Urinary bladder (tissue), 4 donors: ENCODE results near the gene MAN1A1. TPM values are rescaled to one million over a fixed set of nuclear protein-coding genes. Genes with fewer than 3 reads are reported as not detected.
"Not testable (repeated sequence)": the region's sequence is repeated elsewhere in the genome, so short reads cannot be mapped to it uniquely, and the experiment has no call there.

Source experiments
- DNase-seq: peaks from one replicate; pipeline ENCODE4 v3.0.0-alpha.2; 2015; ENCODE audit errors: extremely low spot score
- H3K27ac ChIP-seq: one replicate; pipeline ENCODE4 v1.5.1; 2013; ENCODE audit warnings: low read depth, mild to moderate bottlenecking, moderate library complexity
- H3K36me3 ChIP-seq: one replicate; pipeline ENCODE4 v1.6.1; 2013; ENCODE audit warnings: mild to moderate bottlenecking, moderate library complexity; ENCODE audit not compliant: insufficient read depth
- H3K4me1 ChIP-seq: one replicate; pipeline ENCODE4 v1.6.1; 2013; ENCODE audit warnings: mild to moderate bottlenecking, moderate library complexity; ENCODE audit not compliant: insufficient read depth
- H3K4me3 ChIP-seq: one replicate; pipeline ENCODE4 v1.5.1; 2013; ENCODE audit warnings: low read depth, low read length
- WGBS: extraction: QIAGEN DNeasy Blood & Tissue Kit; methylation state at CpG from one replicate; pipeline ENCODE4 v1.1.7; 2013; 5-methylcytosine and 5-hydroxymethylcytosine counted together
- polyA plus RNA-seq: library from polyadenylated mRNA; stranded (reverse); fragments of 200-250 nt; gene quantifications from one replicate; pipeline ENCODE4 v1.2.3, GENCODE V29; 2013
- total RNA-seq: library from RNA; depleted of rRNA; stranded (reverse); fragments of >200 nt; gene quantifications from one replicate; pipeline ENCODE4 v1.2.3, GENCODE V29; 2014
- donor health status: healthy with polysubstance abuse.
- donor health status: healthy.

MAN1A1 gene
- total and polyA plus RNA-seq, 2 donors: 98.6 to 245 TPM

DNA sequence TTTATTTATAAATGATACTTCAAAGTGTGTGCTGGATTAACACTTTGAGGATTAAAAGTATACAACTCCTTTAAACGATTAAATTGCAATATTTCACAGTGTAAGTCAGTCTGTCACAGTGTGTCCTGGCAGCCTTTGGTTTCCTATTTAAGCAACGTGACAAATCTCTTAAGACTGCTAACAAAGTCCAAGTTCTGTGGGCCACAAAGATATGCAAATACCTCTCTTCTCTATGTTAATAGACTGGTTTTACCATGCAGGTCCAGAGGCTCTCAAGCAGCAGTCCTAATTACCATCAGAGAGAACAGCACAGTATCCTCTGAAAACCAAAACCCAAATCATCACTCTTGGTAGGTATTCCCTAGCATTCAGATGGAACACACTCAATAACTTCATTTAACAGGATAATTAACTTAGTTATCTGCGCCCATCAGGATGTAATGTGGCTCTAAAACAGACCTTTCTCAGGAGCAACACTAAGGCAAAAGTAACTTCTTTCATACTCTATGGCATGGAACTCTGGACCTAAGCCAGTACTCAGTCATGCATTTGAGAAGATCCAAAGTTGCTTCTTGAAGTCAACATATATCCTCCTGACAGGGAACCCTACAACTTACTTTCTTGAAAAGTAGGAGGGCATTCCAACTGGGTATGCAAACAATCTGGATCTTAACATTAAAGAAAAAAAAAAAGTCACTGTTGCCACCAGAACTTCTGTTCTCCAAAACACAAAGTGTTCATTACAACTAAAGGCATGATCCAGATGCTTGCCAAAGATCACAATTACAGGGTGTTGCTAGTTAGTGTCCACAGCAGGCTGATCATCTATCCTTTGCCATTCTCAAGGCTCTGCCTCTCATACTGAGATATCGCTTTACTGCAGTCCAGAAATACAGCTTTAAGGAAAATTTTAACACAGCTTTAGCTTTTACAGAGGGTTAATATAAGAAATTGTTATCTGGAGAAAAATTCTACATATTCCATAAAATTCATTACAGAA, 53.2 kb downstream of the MAN1A1 start:
- H3K4me1 ChIP-seq: no peaks in the 10 kb centered on the region
- no peak overlapping the region for H3K27ac ChIP-seq
- 63% methylated on average over 4 of the region's 4 CpGs for WGBS
- peaks cover 3% of the 10 kb centered on the region for H3K36me3 ChIP-seq
- H3K4me3 ChIP-seq: no peak overlapping the region
- DNase-seq: no peak

DNA sequence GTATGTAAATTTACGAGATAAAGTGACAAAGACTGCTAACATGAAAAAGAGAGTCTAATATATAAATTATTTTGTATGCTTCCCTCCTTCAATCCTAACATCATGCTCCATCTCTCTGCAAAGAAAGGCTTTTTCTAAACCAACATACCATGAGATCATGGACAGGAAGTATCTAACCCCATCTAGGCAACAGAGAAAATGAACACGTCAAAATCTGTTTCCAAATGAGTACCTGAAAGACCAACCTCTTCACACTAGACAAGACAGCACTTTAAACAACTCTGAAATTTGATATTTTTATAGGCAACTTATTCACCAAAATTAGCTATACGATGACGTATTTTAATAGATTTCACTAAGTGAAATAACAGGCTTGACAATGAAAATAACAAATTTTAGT, 54.6 kb downstream of the MAN1A1 start:
- WGBS: 83% methylated on average over 4 of the region's 4 CpGs

GRCh38 chr6:119291060-119291459, 58.5 kb downstream of the MAN1A1 start:
- H3K27ac ChIP-seq, H3K4me3 ChIP-seq, H3K36me3 ChIP-seq, DNase-seq, H3K4me1 ChIP-seq: not testable (repeated sequence)
- 93% methylated on average over 3 of the region's 3 CpGs for WGBS

More for the DNA sequence above, 54.6 kb downstream of the MAN1A1 start:
- peaks cover 3% of the 10 kb centered on the region for H3K36me3 ChIP-seq
- H3K4me1 ChIP-seq: no peaks in the 10 kb centered on the region
- H3K4me3 ChIP-seq: no peak overlapping the region
- H3K27ac ChIP-seq: no peak overlapping the region
- DNase-seq: no peak

- H3K36me3 ChIP-seq: peaks cover 3% of the 10 kb centered on the region
- WGBS: 37% methylated on average over 2 of the region's 2 CpGs
- H3K4me3 ChIP-seq: no peak overlapping the region
- H3K4me1 ChIP-seq: no peaks in the 10 kb centered on the region
- no peak for DNase-seq
- no peak overlapping the region for H3K27ac ChIP-seq
These were observed 59.3 kb downstream of the MAN1A1 start for GRCh38 chr6:119290306-119290705.

DNA sequence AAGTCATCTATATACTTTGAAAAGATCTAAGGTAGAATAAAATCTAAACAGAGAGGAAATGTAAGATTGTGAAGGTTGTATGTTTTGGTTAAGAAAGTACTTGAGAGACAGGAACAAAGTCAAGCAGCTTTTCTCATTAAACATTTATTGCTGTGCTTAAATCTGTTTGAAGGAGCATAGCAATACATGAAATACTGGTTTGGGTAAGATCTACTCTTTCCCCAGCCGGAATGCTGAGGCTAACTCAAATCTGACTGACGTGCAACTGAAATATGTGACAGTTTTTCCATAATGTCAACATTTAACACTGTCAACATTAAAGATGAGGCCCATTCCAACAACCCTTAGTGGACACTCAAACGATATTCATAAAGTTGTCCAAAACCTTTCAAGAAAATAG, 59.9 kb downstream of the MAN1A1 start:
- no peaks in the 10 kb centered on the region for H3K4me1 ChIP-seq
- H3K36me3 ChIP-seq: peaks cover 3% of the 10 kb centered on the region
- no peak for DNase-seq
- H3K4me3 ChIP-seq: no peak overlapping the region
- WGBS: 38% methylated on average over 3 of the region's 3 CpGs
- no peak overlapping the region for H3K27ac ChIP-seq

GRCh38 chr6:119285908-119286625, 63.5 kb downstream of the MAN1A1 start:
- Histone ChIP-seq H3K4me3 (no peak overlapping the region), H3K36me3 (no peaks in the 10 kb centered on the region), H3K4me1 (peaks cover 2% of the 10 kb centered on the region), H3K27ac (no peak overlapping the region)
- DNase-seq: no peak
- WGBS: 59% methylated on average over 3 of the region's 3 CpGs

- Histone ChIP-seq H3K36me3 (no peaks in the 10 kb centered on the region), H3K4me3 (no peak overlapping the region), H3K4me1 (peaks cover 2% of the 10 kb centered on the region), H3K27ac (no peak overlapping the region)
- no peak for DNase-seq
- 69% methylated on average over 4 of the region's 4 CpGs for WGBS
These were observed 64.6 kb downstream of the MAN1A1 start for GRCh38 chr6:119284861-119285521.

DNA sequence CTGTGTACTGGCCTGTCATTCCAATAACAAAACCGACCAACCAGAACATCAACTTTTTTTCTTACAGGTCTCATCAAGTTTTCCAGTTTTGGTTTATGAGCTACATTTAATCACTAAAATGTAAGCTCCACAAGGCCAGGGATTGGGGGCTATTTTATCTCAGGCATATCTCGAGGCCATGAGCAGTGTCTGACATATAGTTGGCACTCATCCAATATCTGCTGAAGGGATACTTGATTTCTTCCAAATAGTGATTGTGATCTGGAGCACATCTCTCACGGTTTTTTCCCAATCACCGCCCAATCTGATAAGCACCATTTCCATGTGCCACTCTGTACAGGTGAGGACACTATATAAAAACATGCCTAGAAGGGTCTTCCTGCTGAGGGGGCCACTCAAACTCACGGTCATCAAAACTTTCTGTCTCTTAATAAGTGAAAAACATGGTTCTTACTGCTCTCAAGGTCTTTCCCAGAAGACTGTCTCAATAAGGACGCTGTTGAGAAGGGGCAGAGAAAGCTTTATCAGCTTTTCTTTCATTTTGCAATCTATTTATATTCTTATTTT, 65.5 kb downstream of the MAN1A1 start:
- no peak overlapping the region for H3K4me3 ChIP-seq
- 78% methylated on average over 6 of the region's 6 CpGs for WGBS
- H3K36me3 ChIP-seq: no peaks in the 10 kb centered on the region
- peaks cover 2% of the 10 kb centered on the region for H3K4me1 ChIP-seq
- no peak overlapping the region for H3K27ac ChIP-seq
- DNase-seq: no peak

DNA sequence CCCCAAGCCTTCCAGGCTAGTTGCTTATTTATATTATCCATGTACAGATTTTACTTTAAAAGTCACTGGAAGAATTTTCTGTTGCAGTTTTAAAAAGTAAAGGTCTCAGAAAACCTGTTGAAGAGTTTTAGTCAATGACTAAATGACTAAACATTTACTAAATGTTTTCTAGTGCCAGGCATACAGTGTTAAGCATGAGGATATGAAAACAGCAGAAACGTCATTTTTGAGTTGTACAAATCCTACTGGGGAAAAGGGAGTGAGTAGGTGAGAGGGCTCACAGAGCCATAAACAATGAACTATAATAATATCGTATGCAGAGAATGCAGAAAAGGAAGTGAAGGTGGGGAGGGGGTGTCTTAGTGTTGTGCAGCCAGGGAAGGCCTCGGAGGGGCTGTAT, 66.3 kb downstream of the MAN1A1 start:
- DNase-seq: no peak
- Histone ChIP-seq H3K27ac (no peak overlapping the region), H3K4me3 (no peak overlapping the region), H3K4me1 (peaks cover 2% of the 10 kb centered on the region), H3K36me3 (no peaks in the 10 kb centered on the region)
- WGBS: 47% methylated on average over 3 of the region's 3 CpGs

DNA sequence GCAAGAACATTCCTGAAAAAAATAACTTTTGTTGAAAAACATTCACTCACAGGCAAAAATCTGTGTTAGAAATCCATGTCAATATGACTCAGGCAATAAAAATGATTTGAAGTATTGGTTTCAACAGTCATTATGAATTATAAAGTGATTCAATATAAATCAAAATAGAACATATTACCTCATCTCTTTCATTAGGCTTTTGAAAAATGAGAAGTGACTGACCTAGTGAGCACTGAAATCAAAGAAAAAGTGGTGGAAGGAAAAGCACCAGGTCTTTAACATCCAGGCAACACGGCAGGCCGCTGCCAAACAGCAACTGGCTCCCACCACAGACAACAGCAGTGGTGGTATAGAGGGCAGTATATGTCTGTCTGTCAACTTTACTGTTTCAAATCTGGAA, 68.9 kb downstream of the MAN1A1 start:
- Histone ChIP-seq H3K4me3 (no peak overlapping the region), H3K36me3 (no peaks in the 10 kb centered on the region), H3K27ac (no peak overlapping the region), H3K4me1 (peaks cover 2% of the 10 kb centered on the region)
- DNase-seq: no peak
- 94% methylated on average over 2 of the region's 2 CpGs for WGBS

DNA sequence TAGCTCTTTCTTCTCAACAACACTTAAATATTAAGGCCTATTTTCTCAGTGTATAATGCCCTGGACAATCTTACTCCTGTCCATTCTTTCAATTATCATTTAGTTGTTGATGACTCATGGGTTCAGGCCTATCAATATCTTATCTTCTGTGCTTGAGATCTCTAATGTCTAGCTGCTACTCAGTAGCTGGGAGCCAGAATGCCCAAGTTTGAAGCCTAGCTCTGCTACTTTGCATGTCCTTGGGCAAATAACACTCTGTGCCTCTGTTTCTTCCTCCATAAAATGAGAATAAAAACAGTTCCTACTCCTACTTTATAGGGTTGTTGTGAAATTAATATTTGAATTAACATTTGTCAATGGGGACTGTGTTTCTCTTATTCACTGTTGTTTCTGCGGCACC, 69.5 kb downstream of the MAN1A1 start:
- H3K36me3 ChIP-seq: no peaks in the 10 kb centered on the region
- H3K27ac ChIP-seq: no peak overlapping the region
- peaks cover 2% of the 10 kb centered on the region for H3K4me1 ChIP-seq
- DNase-seq: no peak
- WGBS: 96% methylated on average over 1 of the region's 1 CpG
- H3K4me3 ChIP-seq: no peak overlapping the region

DNA sequence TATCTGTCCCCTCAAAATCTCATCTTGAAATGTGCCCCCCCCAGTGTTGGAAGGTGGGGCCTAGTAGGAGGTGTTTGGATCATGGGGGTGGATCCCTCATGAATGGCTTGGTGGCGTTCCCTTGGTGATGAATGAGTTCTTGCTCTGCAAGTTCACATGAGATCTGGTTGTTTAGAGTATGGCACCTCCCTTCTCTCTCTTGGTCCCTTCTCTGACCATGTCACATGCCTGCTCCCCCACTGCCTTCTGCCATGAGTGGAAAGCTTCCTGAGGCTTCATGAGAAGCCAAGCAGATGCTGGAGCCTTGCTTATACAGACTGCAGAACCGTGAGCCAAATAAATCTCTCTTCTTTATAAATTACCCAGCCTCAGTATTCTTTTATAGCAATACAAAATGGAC, 70.9 kb downstream of the MAN1A1 start:
- Histone ChIP-seq H3K36me3 (no peaks in the 10 kb centered on the region), H3K27ac (no peak overlapping the region), H3K4me1 (peaks cover 2% of the 10 kb centered on the region), H3K4me3 (no peak overlapping the region)
- DNase-seq: no peak
- WGBS: 83% methylated on average over 2 of the region's 2 CpGs

GRCh38 chr6:119277052-119277451, 72.5 kb downstream of the MAN1A1 start:
- WGBS: 49% methylated on average over 2 of the region's 2 CpGs
- Histone ChIP-seq H3K4me3 (no peak overlapping the region), H3K27ac (no peak overlapping the region), H3K36me3 (no peaks in the 10 kb centered on the region), H3K4me1 (no peaks in the 10 kb centered on the region)
- no peak for DNase-seq
